Spleen (tissue), 7 donors: ENCODE results near the gene XPR1.

ENCODE experiments used
- POLR2A ChIP-seq, 3 donors: fragments of 450-650 bp; IDR thresholded peaks; one replicate each; pipeline ENCODE4 v1.5.1; 2017; ENCODE audit warnings: antibody characterized with exemption in 3 of 3, mild to moderate bottlenecking in 1 of 3
- TF ChIP-seq, protein P1 (sequence below), 11 experiments: fragments of 200-600 bp in 7 of 11; fragments of 450-650 bp in 4 of 11; sonication (generic) in 4 of 11; IDR thresholded peaks in 8 of 11; conservative IDR thresholded peaks in 3 of 11; 1 replicate in 7 of 11; 2 replicates in 4 of 11; pipeline versions ENCODE4 v1.4.0 to v1.8.0; 2016 to 2021; ENCODE audit warnings: antibody characterized with exemption in 11 of 11, inconsistent platforms in 4 of 11, mild to moderate bottlenecking in 1 of 11
- donor health status: DM: no; HTN: no; CAD: no; lungs with moderate emphysema.
- donor health status: DM: no; HTN: no; CAD: no.
- donor health status: DM: no; HTN: no; CAD: no.

DNA sequence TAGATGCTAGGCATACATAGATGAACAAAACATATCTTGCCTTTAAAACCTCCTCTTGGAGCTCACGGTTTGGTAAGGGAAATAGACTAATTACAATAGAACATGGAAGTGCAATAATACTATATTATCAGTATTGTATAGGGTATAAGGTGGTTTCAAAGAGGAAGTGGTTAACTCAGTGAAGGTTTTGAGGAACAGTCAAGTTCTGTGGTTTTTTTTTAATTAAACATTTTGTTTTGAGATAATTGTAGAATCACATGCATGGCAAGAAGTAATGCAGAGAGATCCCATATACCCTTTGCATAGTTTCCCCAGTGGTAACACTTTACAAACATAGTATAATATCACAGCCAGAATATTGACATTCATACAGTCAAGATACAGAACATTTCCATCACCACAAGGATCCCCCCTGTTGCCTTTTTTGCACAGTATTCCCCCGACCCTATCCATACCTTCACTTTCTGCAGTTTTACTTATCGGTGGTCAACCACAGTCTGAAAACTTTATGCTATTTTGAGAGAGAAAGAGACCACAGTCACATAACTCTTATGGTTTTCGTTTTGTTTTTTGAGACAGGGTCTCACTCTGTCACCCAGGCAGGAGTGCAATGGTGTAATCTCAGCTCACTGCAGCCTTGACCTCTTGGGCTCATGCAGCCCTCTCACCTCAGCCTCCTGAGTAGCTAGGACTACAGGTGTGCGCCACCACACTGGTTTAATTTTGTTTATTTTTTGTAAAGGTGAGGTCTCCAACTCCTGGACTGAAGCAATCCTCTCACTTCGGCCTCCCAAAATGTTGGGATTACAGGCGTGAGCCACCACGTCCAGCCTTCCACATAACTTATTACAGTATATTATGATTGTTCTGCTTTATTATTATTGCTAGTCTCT lies 220.4 kb downstream of the XPR1 start:
- TF ChIP-seq, protein P1, sequence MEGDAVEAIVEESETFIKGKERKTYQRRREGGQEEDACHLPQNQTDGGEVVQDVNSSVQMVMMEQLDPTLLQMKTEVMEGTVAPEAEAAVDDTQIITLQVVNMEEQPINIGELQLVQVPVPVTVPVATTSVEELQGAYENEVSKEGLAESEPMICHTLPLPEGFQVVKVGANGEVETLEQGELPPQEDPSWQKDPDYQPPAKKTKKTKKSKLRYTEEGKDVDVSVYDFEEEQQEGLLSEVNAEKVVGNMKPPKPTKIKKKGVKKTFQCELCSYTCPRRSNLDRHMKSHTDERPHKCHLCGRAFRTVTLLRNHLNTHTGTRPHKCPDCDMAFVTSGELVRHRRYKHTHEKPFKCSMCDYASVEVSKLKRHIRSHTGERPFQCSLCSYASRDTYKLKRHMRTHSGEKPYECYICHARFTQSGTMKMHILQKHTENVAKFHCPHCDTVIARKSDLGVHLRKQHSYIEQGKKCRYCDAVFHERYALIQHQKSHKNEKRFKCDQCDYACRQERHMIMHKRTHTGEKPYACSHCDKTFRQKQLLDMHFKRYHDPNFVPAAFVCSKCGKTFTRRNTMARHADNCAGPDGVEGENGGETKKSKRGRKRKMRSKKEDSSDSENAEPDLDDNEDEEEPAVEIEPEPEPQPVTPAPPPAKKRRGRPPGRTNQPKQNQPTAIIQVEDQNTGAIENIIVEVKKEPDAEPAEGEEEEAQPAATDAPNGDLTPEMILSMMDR (IDR thresholded peaks at IDR 0.05 in 8 of 11, conservative IDR thresholded peaks at IDR 0.05 in 3 of 11): no peak
- no peak for TF ChIP-seq POLR2A (IDR thresholded peaks at IDR 0.05)
